Embryonic facial prominence (tissue), 1 donor: Measurements from ENCODE around the gene SCG3.

Experiments
- DNase-seq: peaks from one replicate; pipeline ENCODE4 v3.0.0-alpha.2; 2016; ENCODE audit errors: extremely low spot score

Gene SCG3

DNA sequence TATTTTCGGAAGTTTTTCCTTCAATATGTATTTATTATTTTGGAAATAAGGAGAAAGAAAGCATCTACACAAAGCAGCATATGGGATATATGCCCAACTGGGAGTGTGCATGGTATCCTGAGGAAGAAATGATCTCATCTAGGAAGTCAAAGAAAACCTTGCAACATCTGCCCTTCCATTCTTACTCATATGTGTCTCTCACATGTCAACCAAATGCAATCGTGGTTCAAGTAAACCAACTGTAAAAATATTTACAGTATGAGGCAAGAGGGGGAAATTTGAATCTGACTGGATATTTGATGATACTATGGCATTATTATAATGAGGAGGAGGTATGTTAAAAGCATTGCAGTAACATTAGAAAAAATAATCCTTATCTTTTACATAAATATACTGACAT is 3.2 kb upstream of the SCG3 start:
- no peak for DNase-seq

DNA sequence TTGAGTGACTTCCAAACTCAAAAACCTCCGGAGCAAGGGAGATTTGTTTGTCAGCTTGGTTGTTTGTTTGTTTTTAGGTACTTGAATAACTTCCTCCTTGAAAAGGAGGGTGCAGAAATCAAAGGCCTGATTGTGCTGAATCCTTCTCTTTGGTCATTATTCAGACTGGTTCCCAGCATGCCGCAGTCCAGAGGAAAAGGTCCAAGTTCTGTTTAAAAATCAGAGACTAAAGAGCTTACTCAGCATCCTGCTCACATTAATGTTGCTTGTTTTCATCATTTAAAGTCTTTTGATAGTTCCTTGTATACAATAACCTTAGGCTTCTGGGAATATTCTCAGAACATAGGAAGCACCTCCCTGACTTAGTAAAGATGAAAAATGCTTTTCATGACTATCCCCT is 982 bp upstream of the SCG3 start:
- DNase-seq: no peak

DNA sequence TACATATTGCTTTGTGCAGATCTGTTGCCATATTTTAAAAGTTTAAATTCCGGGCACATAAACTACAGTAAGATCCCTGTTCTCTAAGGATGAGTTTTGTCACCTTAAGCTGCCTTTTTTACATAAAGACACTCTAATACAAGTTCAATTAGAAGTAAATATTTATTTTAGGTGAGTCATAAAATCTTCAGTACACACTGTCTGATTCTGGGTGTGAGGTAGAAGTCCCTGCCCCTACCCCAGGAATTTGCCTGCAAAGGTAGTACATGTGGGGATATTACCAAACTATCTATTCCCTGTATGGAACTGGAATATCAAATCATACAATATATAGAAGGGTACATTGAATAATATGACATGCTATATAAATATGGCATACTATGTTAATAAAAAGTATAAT is 6.3 kb downstream of the SCG3 start:
- DNase-seq: no peak

DNA sequence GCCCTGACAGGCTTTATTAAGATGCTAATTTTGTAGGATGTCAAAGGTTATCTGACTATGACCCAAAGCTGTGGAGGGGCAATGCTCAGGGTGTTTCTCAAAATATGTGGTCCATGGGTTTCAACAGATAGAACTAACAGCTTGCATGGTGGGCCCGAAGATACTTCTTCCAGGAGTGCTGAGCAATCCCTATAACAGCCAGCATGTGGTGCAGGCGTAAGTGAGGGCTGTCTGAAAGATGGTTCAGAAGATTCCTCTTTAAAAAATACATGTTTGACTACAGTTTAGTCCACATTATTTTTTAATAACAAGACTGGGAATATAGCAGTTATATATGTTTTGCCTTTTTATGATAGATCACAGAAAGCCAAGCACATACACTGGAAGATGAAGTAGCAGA is 7.6 kb downstream of the SCG3 start:
- DNase-seq: no peak

DNA sequence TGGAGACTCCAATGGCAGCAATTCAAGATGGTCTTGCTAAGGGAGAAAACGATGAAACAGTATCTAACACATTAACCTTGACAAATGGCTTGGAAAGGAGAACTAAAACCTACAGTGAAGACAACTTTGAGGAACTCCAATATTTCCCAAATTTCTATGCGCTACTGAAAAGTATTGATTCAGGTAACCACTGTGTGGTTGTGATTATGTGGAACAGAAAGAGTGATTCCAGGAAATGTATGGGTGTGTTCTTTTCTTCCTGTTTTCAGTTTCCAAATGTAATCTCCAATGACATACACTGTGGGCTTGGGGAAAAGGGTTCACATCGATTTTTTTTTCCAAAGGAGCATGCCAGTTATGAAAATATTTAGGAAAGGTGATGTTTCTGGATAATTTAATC is 10.9 kb downstream of the SCG3 start:
- DNase-seq: no peak

DNA sequence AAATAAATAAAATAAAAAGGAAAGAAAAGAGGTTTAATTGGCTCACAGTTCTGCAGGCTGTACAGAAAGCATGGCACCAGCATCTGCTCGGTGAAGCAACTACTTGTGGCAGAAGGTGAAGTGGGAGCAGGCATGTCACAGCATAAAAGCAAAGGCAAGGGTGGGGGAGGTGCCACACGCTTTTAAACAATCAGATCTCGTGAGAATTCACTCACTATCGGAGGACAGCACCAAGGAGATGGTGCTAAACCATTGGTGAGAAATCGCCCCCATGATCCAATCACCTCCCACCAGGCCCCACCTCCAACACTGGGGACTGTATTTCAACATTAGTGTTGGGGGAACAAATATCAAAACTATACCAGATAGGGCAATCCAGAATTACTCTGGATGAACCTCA is 15.3 kb downstream of the SCG3 start:
- DNase-seq: no peak

DNA sequence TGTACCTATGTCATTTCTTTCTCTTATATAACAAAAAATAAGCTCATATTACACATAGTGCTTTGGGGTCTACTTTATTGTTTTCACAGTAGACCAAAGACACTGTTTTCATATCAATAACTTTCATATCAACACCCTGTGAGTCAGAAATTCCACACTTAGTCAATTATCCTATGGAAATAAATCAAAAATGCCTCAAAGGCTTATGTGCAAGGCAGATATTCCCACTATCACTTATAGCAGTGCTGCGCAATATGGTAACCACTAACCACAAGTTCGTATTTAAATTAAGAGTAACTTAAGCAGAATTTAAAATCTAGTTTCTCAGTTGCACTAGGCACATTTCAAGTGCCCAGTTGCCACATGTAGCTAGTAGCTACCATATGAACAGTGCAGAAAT is 15.9 kb downstream of the SCG3 start:
- DNase-seq: no peak

DNA sequence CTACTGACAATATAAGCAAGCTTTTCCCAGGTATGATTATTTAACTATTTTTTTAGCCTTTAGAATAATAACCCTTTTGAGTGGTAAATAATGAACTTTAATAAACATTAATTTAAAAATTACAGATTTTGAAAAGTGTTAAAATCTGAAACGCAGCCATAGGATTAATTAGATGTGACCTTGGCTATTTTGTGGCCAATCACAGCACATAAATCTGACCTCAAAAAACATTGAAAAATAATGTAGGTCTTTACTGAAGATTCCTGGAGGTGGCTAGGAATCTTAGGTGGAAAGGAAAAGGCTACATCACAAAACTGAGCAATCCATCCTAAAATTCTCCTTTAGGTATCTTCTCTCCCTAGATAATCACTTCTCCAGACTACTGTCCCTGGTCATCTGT is 18.1 kb downstream of the SCG3 start:
- DNase-seq: no peak

DNA sequence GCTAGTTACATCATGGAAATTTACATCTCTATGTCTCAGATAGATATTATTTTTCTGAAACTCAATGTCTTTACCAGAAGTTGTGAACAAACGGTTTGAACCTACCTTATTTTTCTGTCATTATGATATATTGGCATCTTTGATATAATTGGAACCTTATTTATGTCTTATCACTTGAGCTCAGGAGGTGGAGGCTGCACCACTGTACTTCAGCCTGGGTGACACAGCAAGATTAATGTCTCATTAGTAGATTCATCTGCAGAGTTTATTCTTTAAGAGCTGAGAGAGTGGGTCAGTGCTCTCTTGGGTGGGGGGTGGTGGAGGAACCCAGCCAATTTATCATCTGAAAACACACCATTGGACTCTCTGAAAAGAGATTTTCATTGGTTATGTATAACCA is 21.4 kb downstream of the SCG3 start:
- no peak for DNase-seq

DNA sequence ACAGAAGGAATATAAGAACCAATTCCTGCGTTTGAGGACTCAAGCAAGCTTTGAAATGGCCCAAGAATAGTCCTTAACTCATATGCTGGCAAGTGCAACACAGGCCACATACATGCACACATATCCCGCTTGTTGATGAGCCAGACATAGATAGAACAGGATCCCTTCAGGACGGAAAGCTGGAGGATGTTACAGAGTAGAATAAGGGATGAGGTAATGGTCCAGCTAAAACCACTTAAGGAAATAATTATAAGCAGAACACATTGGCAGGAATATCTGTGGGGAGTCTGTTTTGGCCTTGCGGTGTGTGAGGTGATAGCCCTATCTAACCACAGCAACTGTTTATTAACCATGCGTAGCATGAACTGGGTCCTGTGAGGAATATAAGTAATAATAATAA is 25.0 kb downstream of the SCG3 start:
- DNase-seq: no peak

DNA sequence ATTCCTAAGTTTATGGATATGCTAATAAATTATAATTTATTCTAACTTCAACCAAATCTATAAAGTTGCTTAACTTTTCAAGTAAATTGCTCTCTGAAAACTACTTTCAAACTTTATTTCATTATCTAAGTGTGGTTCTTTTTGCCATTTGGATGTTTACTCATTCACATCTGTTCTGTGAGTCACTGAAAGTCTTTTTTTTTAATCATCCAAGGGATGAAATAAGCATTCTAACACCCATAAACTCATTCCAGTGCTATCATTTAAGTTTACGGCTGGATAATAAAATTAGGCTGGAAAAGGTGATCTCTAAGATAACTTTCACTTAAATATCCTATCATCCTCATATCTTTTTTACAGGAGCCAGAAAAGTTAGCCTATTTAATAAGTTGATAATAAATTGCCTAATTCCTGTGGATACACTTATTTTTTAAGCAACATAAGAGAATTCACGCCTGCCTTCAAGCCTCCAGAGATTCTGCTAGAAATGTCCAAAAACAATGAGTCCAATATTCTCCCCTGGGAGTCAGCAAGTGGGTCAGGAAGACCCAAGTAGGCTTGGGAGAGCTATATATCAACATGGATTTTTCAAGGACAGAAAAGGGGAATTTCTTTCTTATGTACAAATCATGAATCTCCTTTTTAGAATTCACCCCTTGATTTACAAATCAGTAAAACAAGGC is 25.8 kb downstream of the SCG3 start:
- no peak for DNase-seq

DNA sequence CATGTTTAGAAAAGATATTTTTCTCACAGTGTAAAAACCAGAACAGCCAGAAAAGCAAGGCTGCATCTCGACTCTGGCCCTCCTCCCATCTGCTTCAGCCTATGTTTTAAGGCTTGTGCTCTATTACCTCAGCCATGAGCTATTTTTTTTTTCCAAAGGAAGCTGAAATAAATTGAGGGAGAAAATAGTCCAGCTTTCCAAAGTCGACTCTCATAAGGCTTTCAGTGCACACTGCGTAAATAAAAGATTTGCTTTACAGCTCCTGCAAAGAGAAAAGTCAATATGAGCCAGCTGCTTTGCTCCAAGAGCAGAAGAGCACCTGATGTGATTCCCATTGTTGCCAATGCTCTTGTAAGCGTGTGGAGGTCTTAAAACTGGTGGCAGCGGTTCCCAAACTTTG is 26.7 kb downstream of the SCG3 start:
- no peak for DNase-seq

DNA sequence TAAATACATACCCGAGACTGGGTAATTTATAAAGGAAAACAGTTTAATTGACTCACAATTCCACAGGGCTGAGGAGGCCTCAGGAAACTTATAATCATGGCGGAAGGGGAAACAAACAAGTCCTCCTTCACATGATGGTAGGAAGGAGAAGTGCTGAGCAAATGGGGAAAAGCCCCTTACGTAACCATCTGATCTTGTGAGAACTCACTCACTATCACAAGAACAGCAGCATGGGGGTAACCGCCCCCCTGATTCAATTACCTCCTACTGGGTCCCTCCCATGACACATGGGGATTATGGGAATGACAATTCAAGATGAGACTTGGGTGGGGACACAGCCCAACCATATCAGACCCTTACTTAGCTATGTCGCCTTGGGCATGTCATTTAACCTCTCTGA is 27.7 kb downstream of the SCG3 start:
- DNase-seq: no peak

DNA sequence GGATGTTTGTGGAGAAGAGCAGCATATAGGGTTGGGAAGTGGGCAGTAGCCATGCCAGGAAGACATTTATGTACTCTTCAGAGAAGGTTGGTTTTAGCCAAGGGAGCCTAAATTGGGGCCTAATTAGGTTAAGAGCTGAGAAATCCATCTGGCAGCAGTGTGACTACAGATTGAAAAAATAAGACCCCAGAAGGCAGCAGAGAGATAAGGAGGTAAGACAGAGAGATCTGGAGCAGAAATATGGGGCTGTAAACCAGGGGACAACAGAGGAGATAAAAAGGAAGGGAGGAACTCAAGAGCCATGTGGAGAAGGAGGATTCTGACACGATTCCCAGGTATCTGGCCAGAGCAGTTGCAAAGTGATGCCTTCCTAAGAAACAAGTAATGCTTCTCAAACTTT is 32.9 kb downstream of the SCG3 start:
- no peak for DNase-seq

DNA sequence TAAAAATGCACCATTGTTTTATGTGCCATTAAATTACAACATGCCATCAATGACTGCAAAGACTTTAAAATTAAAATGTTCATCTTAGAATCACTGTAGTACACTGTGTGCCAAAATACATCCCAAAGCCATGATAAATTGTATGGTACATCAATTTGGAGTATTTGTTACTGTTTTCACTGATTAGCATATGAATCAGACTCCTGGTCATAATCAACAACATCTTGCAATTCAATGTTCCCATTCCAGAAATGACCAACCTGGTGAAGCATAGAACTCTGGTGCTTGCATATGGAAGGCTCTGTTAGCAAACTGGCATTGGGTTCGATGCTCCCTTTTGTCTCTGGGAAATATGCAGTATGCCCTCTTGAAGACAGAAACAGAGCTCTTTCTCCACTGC is 33.6 kb downstream of the SCG3 start:
- DNase-seq: no peak

DNA sequence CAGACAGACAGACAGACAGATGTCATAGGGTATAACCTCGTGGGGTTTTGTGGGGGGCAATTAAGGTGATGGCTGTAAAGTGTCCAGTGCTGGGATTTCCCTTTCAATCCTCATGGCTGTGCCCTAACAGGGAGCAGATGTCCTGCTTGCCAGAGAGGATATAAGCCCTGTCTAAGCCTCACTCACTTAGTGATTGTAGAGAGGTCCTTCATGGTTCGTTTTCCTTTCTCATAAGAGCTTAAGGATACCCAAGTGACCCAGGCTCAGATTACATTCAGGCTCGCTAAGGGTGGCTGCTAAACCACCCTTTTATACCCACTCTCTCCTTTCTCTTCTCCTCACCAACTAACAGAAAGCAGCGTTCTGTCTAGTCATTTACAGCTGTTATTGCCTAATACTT is 36.9 kb downstream of the SCG3 start:
- no peak for DNase-seq

DNA sequence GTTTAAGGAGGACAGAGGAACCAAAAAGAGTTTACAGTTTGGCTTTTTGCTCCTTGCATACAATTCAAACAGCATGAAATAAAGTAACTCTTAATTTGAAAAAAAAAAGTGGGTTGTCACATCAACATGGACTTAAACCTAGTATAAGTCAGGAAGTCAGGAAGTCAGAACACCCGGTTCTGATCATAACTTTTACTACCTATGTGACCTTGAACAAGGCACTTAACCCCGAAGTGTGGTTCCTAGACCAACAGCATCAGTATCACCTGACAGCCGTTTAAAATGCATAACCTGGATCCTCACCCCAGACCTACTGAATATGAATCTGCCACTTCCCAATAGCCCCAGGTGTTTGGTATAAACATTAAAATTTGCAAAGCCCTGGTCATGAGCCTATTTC is 37.4 kb downstream of the SCG3 start:
- DNase-seq: no peak

DNA sequence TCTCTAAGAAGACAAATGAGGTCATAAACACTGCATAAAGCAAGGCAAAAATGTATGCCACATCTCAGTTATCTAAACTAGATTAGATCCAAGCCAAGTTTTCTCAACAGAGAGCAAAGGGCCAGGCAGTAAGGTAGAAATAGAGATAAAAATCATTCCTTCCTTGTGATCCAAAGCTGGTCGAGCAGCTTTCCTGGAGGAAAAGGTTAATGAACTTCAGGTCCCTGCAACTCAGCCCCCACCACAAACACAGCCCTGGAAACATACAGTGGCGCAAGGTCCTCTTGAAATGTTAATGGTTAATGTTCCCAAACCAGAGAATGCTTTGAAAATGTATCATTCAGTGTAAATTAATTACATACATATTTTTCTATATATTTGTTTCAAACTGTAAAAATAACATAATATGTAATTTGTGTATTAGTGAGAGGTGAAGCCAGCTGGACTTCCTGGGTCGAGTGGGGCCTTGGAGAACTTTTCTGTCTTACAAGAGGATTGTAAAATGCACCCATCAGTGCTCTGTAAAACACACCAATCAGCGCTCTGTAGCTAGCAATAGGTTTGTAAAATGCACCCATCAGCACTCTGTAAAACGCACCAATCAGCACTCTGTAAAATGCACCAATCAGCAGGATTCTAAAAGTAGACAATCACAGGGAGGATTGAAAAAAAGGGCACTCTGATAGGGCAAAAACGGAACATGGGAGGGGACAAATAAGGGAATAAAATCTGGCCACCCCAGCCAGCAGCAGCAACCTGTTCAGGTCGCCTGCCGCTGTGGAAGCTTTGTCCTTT is 39.1 kb downstream of the SCG3 start:
- DNase-seq: no peak

DNA sequence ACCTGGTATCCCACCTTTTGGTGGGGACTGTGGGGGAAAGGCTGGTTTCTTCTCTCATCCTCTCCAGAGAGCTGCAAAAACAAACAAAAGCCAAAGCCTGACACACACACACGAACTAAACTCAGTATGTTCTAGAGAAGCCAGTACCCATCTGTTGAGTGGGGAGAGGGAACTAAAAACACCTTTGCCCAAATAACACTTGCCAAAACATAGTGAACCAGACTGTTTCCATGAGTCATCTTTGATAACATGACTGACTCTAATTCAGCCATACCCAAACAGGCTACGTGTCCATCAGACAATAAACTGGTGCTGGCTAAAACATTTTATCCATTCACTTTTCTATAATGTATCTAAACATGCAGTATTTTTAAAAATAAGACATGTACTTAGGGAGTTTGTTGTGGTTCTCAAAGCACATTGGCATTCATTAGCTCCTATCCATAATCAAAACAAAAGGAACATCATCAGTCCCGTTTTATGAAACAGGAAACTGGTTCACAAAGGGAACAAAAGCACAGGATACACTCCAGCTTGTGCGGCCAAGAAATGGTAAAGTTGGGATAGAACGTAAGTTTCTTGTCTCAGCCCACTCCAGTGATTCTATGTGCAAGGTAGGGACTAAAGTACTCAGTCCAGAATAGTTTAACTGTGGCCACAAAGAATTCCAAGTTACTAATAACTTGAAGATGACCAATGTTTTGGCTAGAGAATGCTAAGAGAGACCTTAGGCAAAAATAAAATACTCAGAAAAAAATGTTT is 40.1 kb downstream of the SCG3 start:
- DNase-seq: no peak

DNA sequence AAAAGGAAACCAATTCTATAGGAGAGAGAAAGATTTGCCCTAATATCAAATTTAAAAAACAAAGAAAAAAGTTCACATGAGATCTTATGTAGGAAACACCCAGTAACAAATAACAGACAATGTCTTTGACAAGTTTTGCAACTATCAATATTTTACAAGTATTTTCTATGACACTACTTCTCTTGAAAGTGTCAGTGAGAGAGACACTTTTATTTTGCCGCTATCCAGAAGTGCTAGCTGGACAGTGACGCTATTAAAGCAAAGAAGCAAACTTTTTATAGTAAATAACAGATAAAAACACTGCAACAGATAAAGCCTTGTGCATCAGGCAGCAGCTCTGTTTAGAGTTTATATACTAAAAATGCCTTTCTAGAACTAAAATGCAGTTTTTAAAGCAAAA is 42.9 kb downstream of the SCG3 start:
- DNase-seq: no peak

DNA sequence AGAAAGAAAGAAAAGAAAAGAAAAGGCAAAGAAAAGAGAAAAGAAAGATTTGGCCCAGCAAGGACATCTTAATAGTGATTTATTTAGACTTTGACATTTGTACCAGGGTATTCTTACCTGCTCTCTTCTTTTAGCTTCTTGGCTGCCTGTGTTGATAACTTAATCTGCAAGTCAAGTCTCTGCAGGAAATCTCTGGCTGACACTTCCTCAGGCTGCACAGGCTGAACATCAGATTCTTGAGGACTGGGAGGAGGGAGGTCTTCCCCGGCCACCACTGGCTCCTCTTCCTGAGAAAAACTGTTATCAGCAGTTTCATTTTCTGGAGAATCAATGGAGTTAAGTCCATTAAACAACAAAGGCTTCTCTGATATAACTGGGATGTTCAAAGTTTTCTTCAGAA is 43.4 kb downstream of the SCG3 start:
- DNase-seq: no peak

DNA sequence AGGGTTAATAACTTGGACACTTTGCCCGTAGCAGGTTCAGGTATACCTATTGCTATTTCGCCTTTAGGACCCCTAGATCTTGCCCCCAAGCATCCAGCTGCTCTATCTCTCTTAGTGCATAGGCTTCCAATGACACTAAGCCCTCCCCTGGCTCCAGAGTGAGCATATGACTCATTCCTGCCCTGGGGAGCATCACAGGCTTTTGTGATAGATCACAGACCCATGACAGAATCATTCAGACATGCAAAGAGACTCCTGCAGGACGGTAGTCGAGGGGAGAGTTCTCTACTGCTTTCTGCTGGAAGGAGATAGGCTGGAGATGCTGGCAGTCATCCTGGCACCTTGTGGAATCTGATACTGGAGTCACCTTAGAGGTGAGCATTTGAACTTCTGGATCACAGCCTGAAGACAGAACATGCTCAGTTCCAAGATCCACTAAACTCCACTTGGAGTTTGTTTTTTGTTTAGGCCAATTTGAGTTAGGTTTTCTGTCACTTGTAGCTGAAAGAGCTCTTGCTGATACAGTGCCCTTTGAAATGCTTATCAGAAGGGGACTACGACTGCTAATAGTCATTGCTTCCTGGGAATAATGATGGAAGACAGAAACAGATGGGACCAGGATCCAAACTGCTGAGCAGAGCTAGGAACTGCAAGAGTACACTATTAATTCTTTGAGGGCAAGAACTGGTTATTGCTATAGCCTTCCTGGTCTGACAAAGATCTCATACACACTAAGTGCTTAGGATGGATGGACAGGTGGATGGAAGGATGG is 45.2 kb downstream of the SCG3 start:
- DNase-seq: no peak
